HEK293 (cell line): ENCODE results near the gene IL34.

Experiments
- CTCF ChIP-seq: fragments of 450-650 bp; formaldehyde crosslinking; IDR thresholded peaks from 2 replicates; pipeline ENCODE4 v1.5.1; 2016; ENCODE audit warnings: missing biosample characterization, missing genetic modification characterization
- PRDM4 ChIP-seq: fragments of 450-650 bp; formaldehyde crosslinking; IDR thresholded peaks from 2 replicates; pipeline ENCODE4 v1.5.1; 2017; ENCODE audit warnings: missing biosample characterization, missing genetic modification characterization
- SALL2 ChIP-seq: fragments of 450-650 bp; formaldehyde crosslinking; IDR thresholded peaks from 2 replicates; pipeline ENCODE4 v1.5.0; 2017; ENCODE audit warnings: missing biosample characterization, mild to moderate bottlenecking, missing genetic modification characterization, borderline replicate concordance
- TRIM28 ChIP-seq: IDR thresholded peaks from 2 replicates; pipeline ENCODE4 v1.6.1; 2011; ENCODE audit warnings: low read length, control low read depth, borderline replicate concordance
- ZNF23 ChIP-seq: fragments of 450-650 bp; formaldehyde crosslinking; IDR thresholded peaks from 2 replicates; pipeline ENCODE4 v1.5.1; 2016; ENCODE audit warnings: missing biosample characterization, missing genetic modification characterization, borderline replicate concordance
- TF ChIP-seq, protein P1 (sequence below): fragments of 450-650 bp; formaldehyde crosslinking; IDR thresholded peaks from 2 replicates; pipeline ENCODE4 v1.5.1; 2016; ENCODE audit warnings: missing biosample characterization, missing genetic modification characterization

DNA sequence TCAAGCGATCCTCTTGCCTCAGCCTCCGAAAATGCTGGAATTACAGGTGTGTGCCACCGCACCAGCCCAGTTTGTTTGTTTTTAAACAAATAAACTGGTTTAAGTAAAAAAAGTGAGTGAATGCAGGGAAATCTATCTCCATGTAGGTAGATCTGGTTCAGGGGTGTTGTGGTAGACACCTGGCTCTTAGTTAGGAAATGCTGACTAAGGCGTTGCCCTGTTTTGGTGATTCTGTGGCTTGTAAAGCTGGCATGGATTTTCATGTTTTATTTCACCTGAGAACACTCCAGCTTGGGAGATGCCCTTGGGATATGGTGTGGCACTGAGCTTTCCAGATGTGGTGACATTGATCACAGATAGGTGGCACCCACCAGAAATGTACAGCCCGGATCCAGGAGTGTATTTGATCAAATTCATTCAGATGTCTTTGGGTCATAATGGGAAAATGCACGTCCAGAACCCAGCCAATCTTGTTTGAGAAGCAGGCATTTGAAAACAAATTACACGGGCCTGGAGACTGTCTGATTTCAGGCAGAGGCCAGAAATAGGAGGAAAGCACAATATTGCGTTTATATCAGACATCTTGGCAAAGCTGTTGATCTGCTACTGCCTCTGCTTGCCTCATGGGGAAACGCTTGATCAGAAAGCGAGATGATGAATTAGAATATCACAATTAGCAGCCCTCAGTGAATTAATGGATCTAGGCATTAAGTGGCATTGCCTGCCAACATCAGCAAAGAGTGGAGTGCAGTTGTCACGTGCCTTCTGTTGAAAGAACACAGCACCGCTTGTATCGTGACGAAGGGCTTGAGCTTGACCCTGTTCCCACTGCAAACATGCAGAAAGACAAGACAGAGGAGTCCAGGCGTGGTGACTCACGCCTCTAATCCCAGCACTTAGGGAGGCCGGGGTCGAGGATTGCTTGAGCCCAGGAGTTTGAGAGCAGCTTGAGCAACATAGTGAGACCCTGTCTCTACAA, 7.3 kb upstream of the IL34 start:
- no peak for TF ChIP-seq ZNF23 (tag by site-specific recombination)
- no peak for TF ChIP-seq SALL2 (tag by site-specific recombination)
- no peak for TF ChIP-seq CTCF (tag by site-specific recombination)
- no peak for TF ChIP-seq TRIM28
- TF ChIP-seq PRDM4 (tag by site-specific recombination): no peak
- TF ChIP-seq, protein P1, sequence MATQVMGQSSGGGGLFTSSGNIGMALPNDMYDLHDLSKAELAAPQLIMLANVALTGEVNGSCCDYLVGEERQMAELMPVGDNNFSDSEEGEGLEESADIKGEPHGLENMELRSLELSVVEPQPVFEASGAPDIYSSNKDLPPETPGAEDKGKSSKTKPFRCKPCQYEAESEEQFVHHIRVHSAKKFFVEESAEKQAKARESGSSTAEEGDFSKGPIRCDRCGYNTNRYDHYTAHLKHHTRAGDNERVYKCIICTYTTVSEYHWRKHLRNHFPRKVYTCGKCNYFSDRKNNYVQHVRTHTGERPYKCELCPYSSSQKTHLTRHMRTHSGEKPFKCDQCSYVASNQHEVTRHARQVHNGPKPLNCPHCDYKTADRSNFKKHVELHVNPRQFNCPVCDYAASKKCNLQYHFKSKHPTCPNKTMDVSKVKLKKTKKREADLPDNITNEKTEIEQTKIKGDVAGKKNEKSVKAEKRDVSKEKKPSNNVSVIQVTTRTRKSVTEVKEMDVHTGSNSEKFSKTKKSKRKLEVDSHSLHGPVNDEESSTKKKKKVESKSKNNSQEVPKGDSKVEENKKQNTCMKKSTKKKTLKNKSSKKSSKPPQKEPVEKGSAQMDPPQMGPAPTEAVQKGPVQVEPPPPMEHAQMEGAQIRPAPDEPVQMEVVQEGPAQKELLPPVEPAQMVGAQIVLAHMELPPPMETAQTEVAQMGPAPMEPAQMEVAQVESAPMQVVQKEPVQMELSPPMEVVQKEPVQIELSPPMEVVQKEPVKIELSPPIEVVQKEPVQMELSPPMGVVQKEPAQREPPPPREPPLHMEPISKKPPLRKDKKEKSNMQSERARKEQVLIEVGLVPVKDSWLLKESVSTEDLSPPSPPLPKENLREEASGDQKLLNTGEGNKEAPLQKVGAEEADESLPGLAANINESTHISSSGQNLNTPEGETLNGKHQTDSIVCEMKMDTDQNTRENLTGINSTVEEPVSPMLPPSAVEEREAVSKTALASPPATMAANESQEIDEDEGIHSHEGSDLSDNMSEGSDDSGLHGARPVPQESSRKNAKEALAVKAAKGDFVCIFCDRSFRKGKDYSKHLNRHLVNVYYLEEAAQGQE (tag by site-specific recombination): no peak
